HG03571 (cell line): ENCODE data around the gene TGFB3.

ENCODE experiments used
- ATAC-seq: cut with Tn5 transposase; IDR thresholded peaks from one replicate; pipeline ENCODE4 v1.9.1; 2021; ENCODE audit not compliant: unreplicated experiment

TGFB3 gene

GRCh38 chr14:75909630-75910029 is 72.2 kb downstream of the TGFB3 start:
- ATAC-seq: no peak
